ENCODE results near the gene SFXN4.
"Not testable (repeated sequence)": the region's sequence is repeated elsewhere in the genome, so short reads cannot be mapped to it uniquely, and the experiment has no call there.

DNA sequence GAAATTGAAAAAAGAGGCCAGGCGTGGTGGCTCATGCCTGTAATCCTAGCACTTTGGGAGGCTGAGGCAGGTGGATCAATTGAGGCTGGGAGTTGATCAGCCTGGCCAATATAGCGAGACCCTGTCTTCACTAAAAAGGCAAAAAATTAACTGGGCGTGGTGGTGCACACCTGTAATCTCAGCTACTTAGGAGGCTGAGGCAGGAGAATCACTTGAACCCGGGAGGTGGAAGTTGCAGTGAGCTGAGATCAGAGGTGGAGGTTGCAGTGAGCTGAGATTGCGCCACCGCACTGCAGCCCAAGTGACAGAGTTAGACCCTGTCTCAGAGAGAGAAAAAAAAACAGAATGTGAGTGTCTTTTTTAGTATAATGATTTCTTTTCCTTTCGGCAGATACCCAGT is 59.6 kb downstream of the SFXN4 start:
- TF ChIP-seq POLR2AphosphoS5 (IDR thresholded peaks at IDR 0.05; ENCODE audit: borderline replicate concordance, low read depth, low read length); EZH2 (IDR thresholded peaks at IDR 0.05); FOXP2 (optimal IDR thresholded peaks at IDR 0.05; ENCODE audit: control extremely low read depth, extremely low read length, insufficient read depth): not testable (repeated sequence)

Measured in SK-N-MC (cell line).